ENCODE data around the gene TOMT. TPM values are rescaled to one million over a fixed set of nuclear protein-coding genes. Genes with fewer than 3 reads are reported as not detected.

The TOMT gene
- total RNA-seq, 2 donors from 2014 or later: not detected

DNA sequence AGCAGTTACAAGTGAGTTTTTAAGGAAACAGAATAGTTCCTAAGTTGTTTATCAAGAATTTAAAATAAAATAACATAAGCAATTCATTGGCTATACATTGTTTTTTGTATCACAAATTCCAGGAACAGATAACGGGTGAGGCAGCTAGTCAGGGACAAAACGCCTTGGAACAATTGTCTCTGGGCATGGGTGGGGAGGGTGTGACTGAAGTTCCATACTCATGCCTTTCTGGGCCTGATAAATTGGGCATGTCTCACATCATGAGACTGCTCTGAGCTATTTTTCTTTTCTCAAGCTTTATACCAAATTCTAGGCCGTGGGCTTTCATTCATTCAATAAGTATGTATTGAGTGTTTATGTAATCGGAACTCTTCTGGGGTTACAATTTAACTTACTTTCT, 51.4 kb downstream of the TOMT start:
- Histone ChIP-seq H3K9me3 (no peaks in the 10 kb centered on the region), H3K27me3 (replicated peaks; ENCODE audit: insufficient read depth) (no peaks in the 10 kb centered on the region), H3K4me1 (replicated peaks) (no peaks in the 10 kb centered on the region), H3K36me3 (no peaks in the 10 kb centered on the region), H3K27ac (no peak overlapping the region), H3K4me3 (no peak overlapping the region)
- TF ChIP-seq, protein P1, sequence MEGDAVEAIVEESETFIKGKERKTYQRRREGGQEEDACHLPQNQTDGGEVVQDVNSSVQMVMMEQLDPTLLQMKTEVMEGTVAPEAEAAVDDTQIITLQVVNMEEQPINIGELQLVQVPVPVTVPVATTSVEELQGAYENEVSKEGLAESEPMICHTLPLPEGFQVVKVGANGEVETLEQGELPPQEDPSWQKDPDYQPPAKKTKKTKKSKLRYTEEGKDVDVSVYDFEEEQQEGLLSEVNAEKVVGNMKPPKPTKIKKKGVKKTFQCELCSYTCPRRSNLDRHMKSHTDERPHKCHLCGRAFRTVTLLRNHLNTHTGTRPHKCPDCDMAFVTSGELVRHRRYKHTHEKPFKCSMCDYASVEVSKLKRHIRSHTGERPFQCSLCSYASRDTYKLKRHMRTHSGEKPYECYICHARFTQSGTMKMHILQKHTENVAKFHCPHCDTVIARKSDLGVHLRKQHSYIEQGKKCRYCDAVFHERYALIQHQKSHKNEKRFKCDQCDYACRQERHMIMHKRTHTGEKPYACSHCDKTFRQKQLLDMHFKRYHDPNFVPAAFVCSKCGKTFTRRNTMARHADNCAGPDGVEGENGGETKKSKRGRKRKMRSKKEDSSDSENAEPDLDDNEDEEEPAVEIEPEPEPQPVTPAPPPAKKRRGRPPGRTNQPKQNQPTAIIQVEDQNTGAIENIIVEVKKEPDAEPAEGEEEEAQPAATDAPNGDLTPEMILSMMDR (IDR thresholded peaks at IDR 0.05): no peak
- TF ChIP-seq POLR2AphosphoS5 (IDR thresholded peaks at IDR 0.05) (no peak), POLR2A (IDR thresholded peaks at IDR 0.05) (no peak)
- 80% methylated on average over 4 of the region's 4 CpGs for WGBS
- DNase-seq (ENCODE audit: low spot score): no peak
- intact Hi-C loops (cut with DNase I): no loop called here

Small RNA genes lying within 50 kb of the gene (microRNA-seq; reads per million reads assigned to microRNA genes)
- not detected for gene MIR3165

Small RNA genes lying within 50 kb of the gene (small RNA-seq; reads per million reads assigned to genes)
- gene MIR3165: 0 reads per million in 2 donors

Other genes with a start within 250 kb of the TOMT start
- not detected for gene DEFB131B, start 227.5 kb upstream of the TOMT start, total RNA-seq
- gene XNDC1N, start 177.3 kb upstream of the TOMT start, total RNA-seq: 1 to 10 TPM; 4.9 to 7.7 TPM
- 10 to 100 TPM; 32.4 to 48.0 TPM for gene RNF121, start 176.9 kb upstream of the TOMT start, total RNA-seq
- gene IL18BP, start 107.0 kb upstream of the TOMT start, total RNA-seq: 10 to 100 TPM in 1 of 2 donors, 1 to 10 TPM in 1; 3.1 to 13.9 TPM
- 100 to 1,000 TPM; 623 to 712 TPM for gene NUMA1, start 25.4 kb upstream of the TOMT start, total RNA-seq
- 10 to 100 TPM; 13.1 to 25.1 TPM for gene LRRC51, start 25.1 kb upstream of the TOMT start, total RNA-seq
- 100 to 1,000 TPM; 128 to 230 TPM for gene LAMTOR1, start 2.6 kb upstream of the TOMT start, total RNA-seq
- gene ANAPC15, start 6.8 kb downstream of the TOMT start, total RNA-seq: 10 to 100 TPM; 28.9 to 54.2 TPM
- not detected for gene FOLR3, start 29.8 kb downstream of the TOMT start, total RNA-seq
- 1 to 10 TPM in 1 of 2 donors, not detected in 1; 8.9 TPM for gene FOLR1, start 86.2 kb downstream of the TOMT start, total RNA-seq
- gene FOLR2, start 110.9 kb downstream of the TOMT start, total RNA-seq: 10 to 100 TPM in 1 of 2 donors, under 1 TPM in 1; 0.87 to 23.9 TPM
- 100 to 1,000 TPM in 1 of 2 donors, 10 to 100 TPM in 1; 85.0 to 142 TPM for gene INPPL1, start 118.8 kb downstream of the TOMT start, total RNA-seq
- gene PHOX2A, start 138.3 kb downstream of the TOMT start, total RNA-seq: under 1 TPM in 1 of 2 donors, not detected in 1; 0.40 TPM